GM18951 (cell line): ENCODE data around the gene LDHA.
A peak's percentile ranks its signal among the peaks of the same experiment; 100 is the strongest.

Source experiments
- POLR2A ChIP-seq: IDR thresholded peaks from 4 replicates; pipeline ENCODE4 v1.6.1; 2011; ENCODE audit warnings: mild to moderate bottlenecking; ENCODE audit not compliant: insufficient read length, insufficient read depth; ENCODE audit errors: extremely low read depth
- in situ Hi-C: fragments of 300-500 bp; cut with MboI; formaldehyde crosslinking; loops from one replicate; pipeline ENCODE4 v1.12.0; 2022; ENCODE audit warnings: low sequenced_read_pairs, mixed read lengths, inconsistent platforms; ENCODE audit not compliant: unreplicated experiment

Gene LDHA

DNA sequence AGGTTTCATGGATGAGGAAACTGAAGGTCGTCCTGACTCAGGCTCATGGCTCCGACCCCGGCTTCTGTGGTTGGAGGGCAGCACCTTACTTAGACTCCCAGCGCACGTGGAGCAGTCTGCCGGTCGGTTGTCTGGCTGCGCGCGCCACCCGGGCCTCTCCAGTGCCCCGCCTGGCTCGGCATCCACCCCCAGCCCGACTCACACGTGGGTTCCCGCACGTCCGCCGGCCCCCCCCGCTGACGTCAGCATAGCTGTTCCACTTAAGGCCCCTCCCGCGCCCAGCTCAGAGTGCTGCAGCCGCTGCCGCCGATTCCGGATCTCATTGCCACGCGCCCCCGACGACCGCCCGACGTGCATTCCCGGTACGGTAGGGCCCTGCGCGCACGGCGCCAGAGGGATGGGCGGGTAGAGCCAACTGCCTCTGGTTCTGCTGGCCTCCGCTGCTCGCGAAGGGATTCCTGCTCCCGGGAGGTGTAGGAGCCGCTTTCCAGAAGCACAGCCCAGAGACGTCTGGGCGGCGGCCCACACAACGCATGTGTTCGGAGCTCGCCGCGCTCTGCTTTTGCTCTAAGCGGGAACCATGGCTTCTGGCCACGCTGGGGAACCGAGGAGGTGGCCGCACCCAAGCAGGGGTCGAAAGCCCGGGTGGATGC, at the start of gene LDHA:
Gene LDHA (plus strand): TSS at position 289 of the 653 bp plus-strand sequence. CDS start 2,280 bp downstream, outside the sequence.
- peak; percentile 100 for TF ChIP-seq POLR2A
- in situ Hi-C loops, result no loop called here

DNA sequence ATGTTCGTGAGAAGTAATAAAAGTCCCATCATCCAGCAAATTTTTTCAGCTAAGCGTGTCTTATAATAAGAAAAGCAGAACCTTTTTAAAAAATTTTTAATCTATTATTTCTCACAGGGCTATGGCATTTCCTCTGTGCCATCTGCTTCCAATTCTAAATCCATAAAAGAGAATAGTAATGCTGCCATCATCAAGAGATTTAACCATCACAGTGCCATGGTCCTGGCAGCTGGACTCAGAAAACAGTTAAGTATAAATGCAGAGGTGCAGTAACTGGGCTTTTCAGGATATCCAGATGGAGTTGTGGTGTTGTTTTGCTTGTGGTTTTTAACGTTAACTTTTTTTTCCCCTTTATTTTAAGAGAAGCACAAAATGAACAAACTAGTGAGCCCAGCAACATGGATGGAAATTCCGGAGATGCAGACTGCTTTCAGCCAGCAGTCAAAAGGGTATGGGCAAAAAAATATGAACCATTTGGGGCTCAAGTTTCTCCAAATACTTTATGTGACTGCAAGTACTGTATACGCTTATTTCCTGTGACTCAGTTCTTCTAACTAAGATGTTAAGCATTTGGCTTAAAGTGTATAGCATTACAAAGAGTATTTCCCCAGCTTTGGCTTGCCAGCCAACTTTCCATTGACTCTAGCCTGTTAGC, 46.8 kb upstream of the LDHA start:
- no peak for TF ChIP-seq POLR2A
- in situ Hi-C loops, result no loop called here

DNA sequence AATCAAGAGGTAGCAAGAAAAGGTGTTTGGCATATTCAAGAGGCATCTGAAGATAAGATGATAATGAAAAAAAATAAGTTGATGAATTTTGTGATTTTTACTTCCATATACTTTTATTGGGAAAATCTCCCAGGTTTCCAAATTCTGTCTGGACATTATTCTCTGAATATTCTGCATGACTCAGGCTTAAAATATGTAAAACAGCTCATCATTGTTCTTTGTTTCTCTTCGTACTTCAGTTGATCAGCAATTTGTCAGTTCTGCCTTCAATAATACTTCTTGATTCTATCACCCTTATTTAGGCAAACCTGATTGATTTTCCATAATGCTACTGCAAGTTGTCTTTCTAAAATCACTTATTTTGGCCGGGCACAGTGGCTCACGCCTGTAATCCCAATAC, 41.8 kb upstream of the LDHA start:
- TF ChIP-seq POLR2A, result no peak
- in situ Hi-C loops, result no loop called here

DNA sequence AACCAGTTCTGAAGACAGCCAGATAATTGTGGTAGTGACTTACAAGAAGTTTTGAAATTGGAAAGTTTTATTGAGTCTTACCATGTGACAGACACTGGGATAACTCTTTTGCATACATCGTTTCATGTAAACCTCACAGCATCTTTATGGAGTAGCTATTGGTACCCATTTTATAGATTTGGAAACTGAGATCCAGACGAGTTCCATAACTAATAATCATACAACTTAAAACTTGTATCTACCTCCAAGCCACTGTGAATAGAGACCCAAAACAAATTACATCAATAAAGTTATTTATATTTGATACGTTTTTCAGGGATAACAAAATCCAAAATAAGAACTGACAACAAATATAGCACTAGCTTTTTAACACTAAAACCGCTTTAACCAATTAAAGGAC, 35.7 kb upstream of the LDHA start:
- TF ChIP-seq POLR2A, result no peak
- in situ Hi-C loops, result no loop called here

DNA sequence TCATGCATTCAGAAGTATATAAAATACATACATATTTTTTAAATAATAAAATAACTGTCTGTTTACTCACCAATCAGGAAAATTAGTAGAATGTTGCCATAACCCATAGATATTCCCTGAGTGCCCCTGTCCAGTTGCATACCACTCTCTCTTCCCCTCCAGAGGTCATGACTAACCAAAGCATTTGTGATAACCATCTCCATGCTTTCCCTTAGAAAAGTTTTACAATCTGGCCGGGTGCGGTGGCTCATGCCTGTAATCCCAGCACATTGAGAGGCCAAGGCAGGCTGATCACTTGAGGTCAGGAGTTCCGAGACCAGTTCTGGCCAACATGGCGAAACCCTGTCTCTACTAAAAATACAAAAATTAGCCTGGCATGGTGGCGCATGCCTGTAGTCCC, 33.2 kb upstream of the LDHA start:
- TF ChIP-seq POLR2A, result no peak
- in situ Hi-C loops, result no loop called here

DNA sequence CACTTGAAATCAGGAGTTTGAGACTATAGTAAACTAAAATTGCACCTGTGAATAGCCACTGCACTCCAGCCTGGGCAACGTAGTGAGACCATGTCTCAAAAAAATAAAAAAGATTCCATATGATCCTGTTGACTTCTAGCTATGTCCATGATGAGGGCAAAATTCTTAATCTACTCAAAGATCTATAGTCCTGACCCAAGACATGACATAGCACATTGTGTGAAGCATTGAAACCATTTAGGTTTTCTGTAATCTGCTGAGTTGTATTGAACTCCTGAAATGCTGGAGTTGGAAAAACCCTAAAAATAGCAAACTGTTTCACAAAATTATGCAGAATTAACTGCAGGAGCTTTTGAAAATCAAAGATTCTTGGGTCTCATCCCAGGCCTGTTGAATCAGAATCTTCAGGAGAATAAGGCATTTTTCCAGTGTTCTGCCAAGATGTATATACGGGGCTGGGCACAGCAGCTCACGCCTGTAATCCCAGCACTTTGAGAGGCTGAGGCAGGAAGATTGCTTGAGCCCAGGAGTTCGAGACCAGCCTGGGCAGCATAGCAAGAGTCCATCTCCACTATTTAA, 29.8 kb upstream of the LDHA start:
- in situ Hi-C loops, result no loop called here
- TF ChIP-seq POLR2A, result no peak

DNA sequence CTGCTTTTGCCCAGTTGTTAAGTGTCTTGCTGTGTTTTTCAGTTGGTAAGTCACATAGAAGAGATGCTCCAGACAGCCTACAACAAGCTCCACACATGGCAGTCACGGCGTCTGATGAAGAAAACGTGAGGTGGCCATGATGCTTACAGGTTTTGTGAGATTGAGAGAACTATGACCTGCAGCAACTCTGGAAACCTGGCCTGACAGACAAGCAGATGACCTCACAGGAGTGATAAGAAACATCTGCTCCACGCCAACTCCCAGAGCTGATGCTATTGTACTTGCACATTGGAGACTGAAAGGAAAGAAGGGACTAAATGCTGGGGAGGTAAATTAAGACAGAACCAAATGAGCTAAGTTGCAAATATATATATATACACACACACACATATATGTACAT, 28.6 kb upstream of the LDHA start:
- in situ Hi-C loops, result no loop called here
- TF ChIP-seq POLR2A, result no peak

DNA sequence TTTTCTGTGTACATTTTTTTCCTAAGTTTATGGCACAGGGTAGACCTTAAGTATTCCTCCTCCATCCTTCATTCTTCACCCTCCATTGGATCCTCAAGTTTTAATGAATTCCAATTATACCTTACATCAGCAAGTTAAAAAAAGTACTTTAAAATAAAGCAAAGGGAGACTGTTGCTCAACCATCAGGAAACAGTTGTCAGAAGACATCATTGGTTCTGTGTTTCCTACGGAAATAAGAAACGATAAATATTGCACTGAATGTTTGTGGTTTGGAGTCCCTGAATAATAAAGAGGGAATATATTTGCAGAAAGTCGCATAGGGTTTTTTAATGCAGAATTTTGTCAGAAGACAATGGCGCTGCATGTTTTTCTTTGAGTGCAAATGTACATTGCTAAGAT, 28.1 kb upstream of the LDHA start:
- TF ChIP-seq POLR2A, result no peak
- in situ Hi-C loops, result no loop called here

DNA sequence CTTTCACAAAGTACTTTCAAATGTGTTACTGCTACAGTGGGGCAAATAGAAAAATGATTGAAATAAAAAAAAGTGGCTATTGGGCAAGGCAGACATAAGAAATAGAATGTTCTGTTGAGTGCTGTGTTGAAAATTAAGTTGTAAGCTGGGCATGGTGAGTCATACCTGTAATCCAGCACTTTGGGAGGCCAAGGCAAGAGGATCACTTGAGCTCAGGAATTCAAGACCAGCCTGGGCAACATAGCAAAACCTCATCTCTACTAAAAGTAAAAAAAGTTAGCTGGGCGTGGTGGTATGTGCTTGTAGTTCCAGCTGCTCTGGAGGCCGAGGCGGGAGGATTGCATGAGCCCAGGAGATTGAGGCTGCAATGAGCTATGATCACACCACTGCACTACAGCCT, 26.9 kb upstream of the LDHA start:
- in situ Hi-C loops, result no loop called here

DNA sequence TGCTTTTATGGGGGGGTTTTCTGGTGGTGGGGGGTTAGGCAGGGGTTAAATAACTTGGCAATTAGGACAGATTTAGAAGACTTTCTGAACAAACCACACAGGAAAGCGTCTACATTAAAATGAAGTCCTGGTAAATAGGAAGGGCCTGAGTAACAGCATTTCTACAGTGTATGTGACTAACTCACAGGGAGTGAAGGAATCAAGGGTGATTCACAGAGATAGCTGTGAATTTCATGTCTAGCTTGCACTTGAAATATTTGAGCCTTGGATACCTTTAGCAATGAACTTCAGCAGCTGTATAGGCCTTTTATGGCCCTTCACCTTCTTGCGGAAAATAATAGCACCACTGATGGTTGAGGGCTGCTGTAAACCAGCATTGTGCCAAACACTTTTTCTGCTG, 26.1 kb upstream of the LDHA start:
- in situ Hi-C loops, result no loop called here
- TF ChIP-seq POLR2A, result no peak

More for the DNA sequence above, 26.9 kb upstream of the LDHA start:
- no peak for TF ChIP-seq POLR2A

DNA sequence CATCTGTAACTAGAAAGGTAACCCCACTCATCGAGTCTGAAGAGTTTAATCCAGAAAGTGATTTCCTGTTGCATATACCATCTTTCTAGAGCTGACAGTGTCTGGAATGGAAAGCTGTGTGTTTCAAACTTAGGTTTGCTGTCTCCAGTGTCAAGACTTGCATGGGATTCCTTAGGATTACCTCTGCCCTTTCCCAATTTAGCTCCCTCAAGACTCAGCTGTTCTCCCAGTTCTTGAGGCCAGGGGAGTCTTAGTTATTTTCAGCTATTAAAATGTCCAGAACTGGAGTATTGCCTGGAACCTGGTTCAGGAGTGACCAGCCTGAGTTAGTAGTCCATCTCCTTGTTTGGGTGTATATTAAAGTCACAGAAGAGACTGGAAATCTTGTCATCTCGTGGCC, 25.0 kb upstream of the LDHA start:
- TF ChIP-seq POLR2A, result no peak
- in situ Hi-C loops, result no loop called here

DNA sequence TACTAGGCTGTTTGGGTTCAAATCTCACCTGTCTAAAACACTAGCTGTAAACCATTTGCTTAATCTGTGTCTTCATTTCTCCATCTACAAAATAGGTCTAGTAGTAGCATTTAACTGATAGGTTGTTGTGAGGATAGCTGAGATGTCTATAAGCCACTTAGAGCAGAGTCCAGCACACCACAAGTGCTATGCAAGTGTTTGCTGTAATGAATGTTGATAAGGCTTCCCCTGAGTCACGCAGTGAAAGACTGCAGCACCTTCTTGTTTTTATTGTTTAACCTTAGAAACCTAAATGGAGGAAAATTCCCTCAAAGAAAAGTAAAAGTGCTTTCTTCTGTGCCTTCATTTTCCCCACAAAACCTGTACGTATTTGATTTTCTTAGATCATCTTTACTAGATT, 23.1 kb upstream of the LDHA start:
- in situ Hi-C loops, result no loop called here
- TF ChIP-seq POLR2A, result no peak

DNA sequence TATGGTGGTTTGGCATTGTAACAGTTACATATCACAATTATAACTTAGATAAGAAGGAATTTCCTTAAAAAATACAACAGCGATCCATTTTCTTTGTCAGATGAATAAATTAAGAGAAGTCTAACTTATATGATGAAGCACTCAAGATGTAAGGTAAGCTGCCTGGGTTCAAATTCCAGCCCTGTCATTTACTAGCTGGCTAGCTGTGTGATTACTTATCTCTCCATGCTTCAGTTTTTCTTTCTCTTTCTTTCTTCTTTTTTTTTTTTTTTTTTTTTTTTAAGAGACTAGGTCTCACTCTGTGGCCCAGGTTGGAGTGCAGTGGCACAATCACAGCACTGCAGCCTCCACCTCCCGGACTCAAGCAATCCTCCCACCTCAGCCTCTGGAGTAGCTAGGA, 22.2 kb upstream of the LDHA start:
- no peak for TF ChIP-seq POLR2A
- in situ Hi-C loops, result no loop called here

DNA sequence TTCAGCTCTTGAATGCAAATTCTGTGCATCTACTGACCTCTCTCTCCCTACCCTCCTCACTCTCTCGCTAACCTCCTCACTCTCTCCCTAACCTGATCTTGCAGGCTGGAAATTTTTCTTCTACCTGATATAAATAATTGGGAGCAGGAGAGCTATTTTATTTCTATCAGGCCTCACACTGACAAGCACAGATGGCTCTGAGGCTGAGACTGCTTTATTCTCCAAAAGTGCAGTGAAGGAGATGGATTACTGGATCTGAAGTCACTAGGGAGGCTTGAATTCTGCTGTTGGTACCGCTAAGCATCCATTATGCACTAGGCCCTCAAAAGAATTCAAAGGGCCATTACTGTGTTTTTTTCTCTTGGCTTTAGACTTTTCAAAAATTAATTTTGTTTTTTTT, 19.4 kb upstream of the LDHA start:
- in situ Hi-C loops, result no loop called here
- TF ChIP-seq POLR2A, result no peak
